ENCODE results near the gene FLOT1. TPM values are rescaled to one million over a fixed set of nuclear protein-coding genes. Genes with fewer than 3 reads are reported as not detected.

The FLOT1 gene
- total and polyA plus RNA-seq, 2 of the 13 experiments (the other 11 are each of a cell fraction or from before 2014, with no cell fraction given) = 82.3 to 130 TPM

DNA sequence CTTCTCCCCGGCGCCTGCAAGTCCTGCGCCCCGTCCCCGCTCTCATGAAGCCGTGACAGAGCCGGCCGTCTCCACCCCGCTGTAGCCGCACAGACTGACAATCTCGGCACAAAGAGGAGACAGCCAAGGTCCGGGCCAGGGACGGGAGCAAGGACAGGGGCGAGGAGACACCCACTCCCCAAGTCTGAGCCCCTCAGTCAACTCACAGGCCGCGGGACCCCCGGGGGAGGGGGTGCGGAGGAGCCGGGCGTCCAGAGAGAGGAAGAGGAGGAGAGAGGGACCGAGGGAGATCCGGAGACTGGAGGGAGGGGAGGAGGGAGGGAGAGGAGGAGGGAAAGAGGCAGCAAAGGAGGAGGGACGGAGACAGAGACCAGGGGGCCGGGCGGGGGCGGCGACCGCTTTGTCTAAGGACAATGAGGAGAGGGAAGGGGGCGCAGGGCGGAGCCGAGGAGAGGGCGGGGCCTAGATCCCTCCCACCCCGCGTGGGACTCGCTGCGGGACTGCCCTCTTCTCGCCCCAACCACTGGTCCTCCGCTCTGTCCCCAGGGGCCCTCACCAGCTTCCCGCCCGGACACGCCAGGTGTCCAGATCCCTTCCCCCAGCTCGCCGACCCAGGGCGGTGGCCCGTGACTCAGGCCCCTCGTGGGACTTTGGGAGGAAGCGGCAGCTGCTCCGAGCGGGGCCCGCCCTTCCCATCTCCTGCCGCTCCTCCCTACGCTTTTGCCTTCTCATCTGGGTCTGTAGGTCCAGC, 55.4 kb downstream of the FLOT1 start (continued):
- TF ChIP-seq, protein P1, sequence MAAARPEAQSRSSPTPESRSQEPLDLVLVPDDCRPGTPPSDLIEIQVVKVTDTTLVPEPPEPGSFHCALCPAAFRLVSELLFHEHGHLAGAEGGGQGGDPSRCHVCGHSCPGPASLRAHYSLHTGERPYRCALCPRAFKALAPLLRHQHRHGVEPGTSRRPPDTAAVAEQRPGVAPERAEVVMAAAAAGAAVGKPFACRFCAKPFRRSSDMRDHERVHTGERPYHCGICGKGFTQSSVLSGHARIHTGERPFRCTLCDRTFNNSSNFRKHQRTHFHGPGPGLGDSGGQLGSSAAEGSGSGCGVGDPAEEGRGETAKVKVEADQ (CRISPR knock-in tag; IDR thresholded peaks at IDR 0.05; ENCODE audit: borderline replicate concordance) = peak; percentile 55; the same call in 1 of the 2 replicates
- no peak for TF ChIP-seq ZNF124 (CRISPR knock-in tag; IDR thresholded peaks at IDR 0.05)
- TF ChIP-seq, protein P2, sequence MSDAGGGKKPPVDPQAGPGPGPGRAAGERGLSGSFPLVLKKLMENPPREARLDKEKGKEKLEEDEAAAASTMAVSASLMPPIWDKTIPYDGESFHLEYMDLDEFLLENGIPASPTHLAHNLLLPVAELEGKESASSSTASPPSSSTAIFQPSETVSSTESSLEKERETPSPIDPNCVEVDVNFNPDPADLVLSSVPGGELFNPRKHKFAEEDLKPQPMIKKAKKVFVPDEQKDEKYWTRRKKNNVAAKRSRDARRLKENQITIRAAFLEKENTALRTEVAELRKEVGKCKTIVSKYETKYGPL (CRISPR knock-in tag; IDR thresholded peaks at IDR 0.05) = no peak
- TF ChIP-seq, protein P3, sequence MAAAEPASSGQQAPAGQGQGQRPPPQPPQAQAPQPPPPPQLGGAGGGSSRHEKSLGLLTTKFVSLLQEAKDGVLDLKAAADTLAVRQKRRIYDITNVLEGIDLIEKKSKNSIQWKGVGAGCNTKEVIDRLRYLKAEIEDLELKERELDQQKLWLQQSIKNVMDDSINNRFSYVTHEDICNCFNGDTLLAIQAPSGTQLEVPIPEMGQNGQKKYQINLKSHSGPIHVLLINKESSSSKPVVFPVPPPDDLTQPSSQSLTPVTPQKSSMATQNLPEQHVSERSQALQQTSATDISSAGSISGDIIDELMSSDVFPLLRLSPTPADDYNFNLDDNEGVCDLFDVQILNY (CRISPR knock-in tag; conservative IDR thresholded peaks at IDR 0.05) = no peak
- TF ChIP-seq ZFP90 (CRISPR knock-in tag; IDR thresholded peaks at IDR 0.05; ENCODE audit: borderline replicate concordance) = no peak
- no peak for TF ChIP-seq NR2F2 (IDR thresholded peaks at IDR 0.05; ENCODE audit: borderline replicate concordance, low read depth)
- TF ChIP-seq GATAD1 (CRISPR knock-in tag; IDR thresholded peaks at IDR 0.05) = no peak; the same call in 1 of the 2 replicates
- TF ChIP-seq FOXM1 (CRISPR knock-in tag; IDR thresholded peaks at IDR 0.05) = no peak
- no peak for TF ChIP-seq STAT5B (CRISPR knock-in tag; IDR thresholded peaks at IDR 0.05)
- TF ChIP-seq NFIC (IDR thresholded peaks at IDR 0.05; ENCODE audit: low read length) = no peak
- TF ChIP-seq, protein P4, sequence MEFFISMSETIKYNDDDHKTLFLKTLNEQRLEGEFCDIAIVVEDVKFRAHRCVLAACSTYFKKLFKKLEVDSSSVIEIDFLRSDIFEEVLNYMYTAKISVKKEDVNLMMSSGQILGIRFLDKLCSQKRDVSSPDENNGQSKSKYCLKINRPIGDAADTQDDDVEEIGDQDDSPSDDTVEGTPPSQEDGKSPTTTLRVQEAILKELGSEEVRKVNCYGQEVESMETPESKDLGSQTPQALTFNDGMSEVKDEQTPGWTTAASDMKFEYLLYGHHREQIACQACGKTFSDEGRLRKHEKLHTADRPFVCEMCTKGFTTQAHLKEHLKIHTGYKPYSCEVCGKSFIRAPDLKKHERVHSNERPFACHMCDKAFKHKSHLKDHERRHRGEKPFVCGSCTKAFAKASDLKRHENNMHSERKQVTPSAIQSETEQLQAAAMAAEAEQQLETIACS (CRISPR knock-in tag; IDR thresholded peaks at IDR 0.05) = no peak
- TF ChIP-seq ZNF235 (CRISPR knock-in tag; IDR thresholded peaks at IDR 0.05; ENCODE audit: borderline replicate concordance) = peak; percentile 31; the same call in 1 of the 2 replicates
- no peak for TF ChIP-seq MTF1 (CRISPR knock-in tag; IDR thresholded peaks at IDR 0.05)
- TF ChIP-seq HDAC1 (CRISPR knock-in tag; IDR thresholded peaks at IDR 0.05) = no peak; the same call in 1 of the 2 replicates
- no peak for TF ChIP-seq PHF20 (CRISPR knock-in tag; IDR thresholded peaks at IDR 0.05)
- TF ChIP-seq SMARCC2 (IDR thresholded peaks at IDR 0.05) = no peak
- TF ChIP-seq RBAK (CRISPR knock-in tag; IDR thresholded peaks at IDR 0.05) = no peak
- TF ChIP-seq ZFP1 (CRISPR knock-in tag; IDR thresholded peaks at IDR 0.05) = no peak
- TF ChIP-seq JDP2 (CRISPR knock-in tag; IDR thresholded peaks at IDR 0.05; ENCODE audit: borderline replicate concordance) = no peak
- no peak for TF ChIP-seq HNRNPL (IDR thresholded peaks at IDR 0.05; ENCODE audit: low read depth, low read length)
- no peak for TF ChIP-seq EEA1 (CRISPR knock-in tag; IDR thresholded peaks at IDR 0.05; ENCODE audit: borderline replicate concordance)
- no peak for TF ChIP-seq NR1H2 (CRISPR knock-in tag; IDR thresholded peaks at IDR 0.05; ENCODE audit: borderline replicate concordance, low read depth)
- TF ChIP-seq POLR2G (IDR thresholded peaks at IDR 0.05; ENCODE audit: low read depth, low read length) = no peak; the same call in 1 of the 2 replicates
- TF ChIP-seq, protein P5, sequence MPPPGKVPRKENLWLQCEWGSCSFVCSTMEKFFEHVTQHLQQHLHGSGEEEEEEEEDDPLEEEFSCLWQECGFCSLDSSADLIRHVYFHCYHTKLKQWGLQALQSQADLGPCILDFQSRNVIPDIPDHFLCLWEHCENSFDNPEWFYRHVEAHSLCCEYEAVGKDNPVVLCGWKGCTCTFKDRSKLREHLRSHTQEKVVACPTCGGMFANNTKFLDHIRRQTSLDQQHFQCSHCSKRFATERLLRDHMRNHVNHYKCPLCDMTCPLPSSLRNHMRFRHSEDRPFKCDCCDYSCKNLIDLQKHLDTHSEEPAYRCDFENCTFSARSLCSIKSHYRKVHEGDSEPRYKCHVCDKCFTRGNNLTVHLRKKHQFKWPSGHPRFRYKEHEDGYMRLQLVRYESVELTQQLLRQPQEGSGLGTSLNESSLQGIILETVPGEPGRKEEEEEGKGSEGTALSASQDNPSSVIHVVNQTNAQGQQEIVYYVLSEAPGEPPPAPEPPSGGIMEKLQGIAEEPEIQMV (CRISPR knock-in tag; IDR thresholded peaks at IDR 0.05; ENCODE audit: low read depth) = no peak
